Measurements from ENCODE around the gene MRPS22.
"Not testable (repeated sequence)": the region's sequence is repeated elsewhere in the genome, so short reads cannot be mapped to it uniquely, and the experiment has no call there.

Gene MRPS22

DNA sequence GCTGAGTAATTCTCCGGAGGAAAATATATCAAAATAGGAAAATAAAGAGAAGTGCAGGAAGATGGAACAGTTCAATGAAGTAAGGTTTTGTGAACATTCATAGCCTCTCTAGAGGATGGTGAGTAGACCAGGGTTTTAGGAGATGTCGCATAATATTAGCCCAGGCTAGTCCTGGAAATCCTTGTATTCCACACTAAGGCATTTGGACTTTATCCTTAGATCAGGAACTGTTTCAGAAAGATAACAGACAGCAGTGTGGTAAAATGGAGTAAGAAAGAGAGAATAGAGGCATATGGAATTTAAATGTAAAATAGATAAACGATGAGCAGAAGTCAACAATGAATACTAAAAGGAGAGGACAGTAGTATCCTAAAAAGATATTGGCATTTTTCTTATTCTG, 33.6 kb downstream of the MRPS22 start:
- H3K4me3 ChIP-seq (ENCODE audit: low read length in 2 of 2) = no peak overlapping the region
- WGBS, 2 donors (ENCODE audit: extremely low coverage in 2 of 2, insufficient read length in 2 of 2, insufficient replicate concordance in 1 of 2) = no CpG with 5 or more reads among the region's 3 CpGs

DNA sequence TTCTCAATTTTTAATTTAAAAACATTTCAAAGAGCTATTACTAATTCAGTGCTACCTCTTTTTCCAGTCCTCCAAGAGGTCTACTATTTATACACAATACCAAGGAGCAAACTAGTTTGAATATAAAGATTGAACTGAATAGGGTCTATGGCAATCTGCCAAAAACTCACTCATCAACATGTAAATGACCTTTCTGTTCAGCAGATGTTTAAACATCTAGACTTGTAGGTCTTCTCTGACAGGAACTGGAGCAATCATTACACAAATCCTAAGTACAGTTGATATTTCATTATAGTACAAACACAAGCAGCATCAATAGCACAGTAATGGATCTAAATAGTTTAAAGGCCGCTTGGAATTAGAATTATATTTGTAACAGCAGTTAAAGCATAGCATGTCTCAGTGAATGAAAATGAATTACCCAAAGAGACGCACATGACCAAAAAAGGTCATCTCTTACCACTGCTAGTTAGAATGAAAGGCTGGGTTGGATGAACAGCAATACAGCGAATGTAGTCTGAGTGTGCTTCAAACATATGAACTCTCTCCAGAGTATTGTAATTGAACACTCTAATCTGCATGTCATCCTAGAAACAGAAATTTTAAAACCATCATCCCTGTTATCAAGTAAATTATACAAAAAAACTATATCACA, 34.9 kb downstream of the MRPS22 start:
- H3K27me3 ChIP-seq (ENCODE audit: control insufficient read depth in 3 of 3, insufficient read depth in 3 of 3, low read depth in 1 of 3, low read length in 3 of 3) = no peaks in the 10 kb centered on the region
- no peak overlapping the region for H4K91ac ChIP-seq (ENCODE audit: low read depth, low read length, poor library complexity)
- no peak overlapping the region for H2BK120ac ChIP-seq (ENCODE audit: low read depth, low read length)
- WGBS, 2 donors (ENCODE audit: extremely low coverage in 2 of 2, insufficient read length in 2 of 2, insufficient replicate concordance in 1 of 2) = no CpG with 5 or more reads among the region's 3 CpGs
- H3K4ac ChIP-seq (ENCODE audit: low read length) = no peak overlapping the region
- no peak overlapping the region for H2BK15ac ChIP-seq (ENCODE audit: low read length)
- H3K23ac ChIP-seq (ENCODE audit: low read depth, low read length, poor library complexity) = no peak overlapping the region
- DNase-seq (ENCODE audit: low spot score) = no peak
- H2BK5ac ChIP-seq (ENCODE audit: low read length) = no peak overlapping the region
- no peak overlapping the region for H3K14ac ChIP-seq (ENCODE audit: low read length)
- no peaks in the 10 kb centered on the region for H3K4me1 ChIP-seq (ENCODE audit: control insufficient read depth in 2 of 2, insufficient read depth in 1 of 2, low read depth in 1 of 2, low read length in 2 of 2)
- no peaks in the 10 kb centered on the region for H3K9me3 ChIP-seq (replicated peaks in 1 of 2; ENCODE audit: control insufficient read depth in 2 of 2, insufficient read depth in 1 of 2, low read depth in 1 of 2, low read length in 2 of 2)
- H3K9ac ChIP-seq (ENCODE audit: low read depth, low read length, poor library complexity) = no peak overlapping the region
- peaks cover 12 to 98% of the 10 kb centered on the region in 2 donors for H3K36me3 ChIP-seq (replicated peaks in 1 of 2; ENCODE audit: control insufficient read depth in 2 of 2, insufficient read depth in 2 of 2, low read length in 2 of 2)
- H3K4me2 ChIP-seq (ENCODE audit: insufficient read depth, low read length, poor library complexity, severe bottlenecking) = no peak overlapping the region
- H3K27ac ChIP-seq (replicated peaks; ENCODE audit: low read length) = no peak overlapping the region
- no peak overlapping the region for H2AK5ac ChIP-seq (ENCODE audit: low read depth, low read length)
- H4K8ac ChIP-seq (ENCODE audit: low read depth, low read length) = no peak overlapping the region
- no peak overlapping the region for H2BK12ac ChIP-seq (ENCODE audit: low read length)
- H2AFZ ChIP-seq (ENCODE audit: low read length) = no peak overlapping the region
- no peaks in the 10 kb centered on the region for H3K79me1 ChIP-seq (ENCODE audit: low read depth, low read length)
- H3K18ac ChIP-seq (ENCODE audit: low read length) = no peak overlapping the region
- no peak overlapping the region for H3K4me3 ChIP-seq (ENCODE audit: low read length in 2 of 2)

More for the DNA sequence above, 33.6 kb downstream of the MRPS22 start:
- Histone ChIP-seq H2BK12ac (ENCODE audit: low read length) (no peak overlapping the region), H3K79me1 (ENCODE audit: low read depth, low read length) (no peaks in the 10 kb centered on the region), H2BK15ac (ENCODE audit: low read length) (no peak overlapping the region), H2BK120ac (ENCODE audit: low read depth, low read length) (no peak overlapping the region), H2AK5ac (ENCODE audit: low read depth, low read length) (no peak overlapping the region), H3K36me3 (replicated peaks in 1 of 2; ENCODE audit: control insufficient read depth in 2 of 2, insufficient read depth in 2 of 2, low read length in 2 of 2) (peaks cover 19 to 100% of the 10 kb centered on the region in 2 donors), H3K18ac (ENCODE audit: low read length) (no peak overlapping the region), H3K27ac (replicated peaks; ENCODE audit: low read length) (no peak overlapping the region), H3K4me2 (ENCODE audit: insufficient read depth, low read length, poor library complexity, severe bottlenecking) (no peak overlapping the region), H4K8ac (ENCODE audit: low read depth, low read length) (no peak overlapping the region), H2AFZ (ENCODE audit: low read length) (no peak overlapping the region), H3K4ac (ENCODE audit: low read length) (no peak overlapping the region), H3K9ac (ENCODE audit: low read depth, low read length, poor library complexity) (no peak overlapping the region), H3K27me3 (ENCODE audit: control insufficient read depth in 3 of 3, insufficient read depth in 3 of 3, low read depth in 1 of 3, low read length in 3 of 3) (no peaks in the 10 kb centered on the region), H3K4me1 (ENCODE audit: control insufficient read depth in 2 of 2, insufficient read depth in 1 of 2, low read depth in 1 of 2, low read length in 2 of 2) (no peaks in the 10 kb centered on the region), H2BK5ac (ENCODE audit: low read length) (no peak overlapping the region), H3K23ac (ENCODE audit: low read depth, low read length, poor library complexity) (no peak overlapping the region), H4K91ac (ENCODE audit: low read depth, low read length, poor library complexity) (no peak overlapping the region), H3K9me3 (replicated peaks in 1 of 2; ENCODE audit: control insufficient read depth in 2 of 2, insufficient read depth in 1 of 2, low read depth in 1 of 2, low read length in 2 of 2) (no peaks in the 10 kb centered on the region), H3K14ac (ENCODE audit: low read length) (no peak overlapping the region)
- DNase-seq (ENCODE audit: low spot score) = no peak

DNA sequence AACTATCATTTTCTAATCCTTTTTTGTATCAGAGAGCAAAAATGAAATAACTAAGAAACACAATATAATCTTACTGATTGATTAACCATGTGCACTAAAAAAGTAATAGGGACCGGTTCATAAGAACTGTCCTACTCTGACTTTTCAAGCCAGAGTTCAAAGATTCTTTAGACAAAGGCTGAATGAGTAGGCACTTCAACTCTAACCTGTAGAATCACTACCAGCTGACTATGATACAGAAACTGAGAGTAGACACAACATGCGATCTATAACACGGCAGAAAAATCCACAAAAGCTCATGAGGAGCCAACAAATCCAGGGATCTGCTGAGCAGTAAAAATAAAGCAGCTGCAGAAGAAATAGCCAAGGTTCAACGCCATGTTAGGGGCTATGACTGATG, 36.8 kb downstream of the MRPS22 start:
- no peak overlapping the region for H3K4ac ChIP-seq (ENCODE audit: low read length)
- no peak overlapping the region for H2AFZ ChIP-seq (ENCODE audit: low read length)
- no peak for DNase-seq (ENCODE audit: low spot score)
- no peak overlapping the region for H2AK5ac ChIP-seq (ENCODE audit: low read depth, low read length)
- H4K8ac ChIP-seq (ENCODE audit: low read depth, low read length) = no peak overlapping the region
- H3K4me2 ChIP-seq (ENCODE audit: insufficient read depth, low read length, poor library complexity, severe bottlenecking) = no peak overlapping the region
- no peak overlapping the region for H3K4me3 ChIP-seq (ENCODE audit: low read length in 2 of 2)
- H3K23ac ChIP-seq (ENCODE audit: low read depth, low read length, poor library complexity) = no peak overlapping the region
- H4K91ac ChIP-seq (ENCODE audit: low read depth, low read length, poor library complexity) = no peak overlapping the region
- no peaks in the 10 kb centered on the region for H3K27me3 ChIP-seq (ENCODE audit: control insufficient read depth in 3 of 3, insufficient read depth in 3 of 3, low read depth in 1 of 3, low read length in 3 of 3)
- peaks cover 8 to 95% of the 10 kb centered on the region in 2 donors for H3K36me3 ChIP-seq (replicated peaks in 1 of 2; ENCODE audit: control insufficient read depth in 2 of 2, insufficient read depth in 2 of 2, low read length in 2 of 2)
- H3K18ac ChIP-seq (ENCODE audit: low read length) = no peak overlapping the region
- H2BK5ac ChIP-seq (ENCODE audit: low read length) = no peak overlapping the region
- H2BK12ac ChIP-seq (ENCODE audit: low read length) = no peak overlapping the region
- H3K14ac ChIP-seq (ENCODE audit: low read length) = no peak overlapping the region
- H2BK15ac ChIP-seq (ENCODE audit: low read length) = no peak overlapping the region
- H3K9ac ChIP-seq (ENCODE audit: low read depth, low read length, poor library complexity) = no peak overlapping the region
- no peak overlapping the region for H2BK120ac ChIP-seq (ENCODE audit: low read depth, low read length)
- H3K79me1 ChIP-seq (ENCODE audit: low read depth, low read length) = no peaks in the 10 kb centered on the region
- H3K27ac ChIP-seq (replicated peaks; ENCODE audit: low read length) = no peak overlapping the region
- no CpG with 5 or more reads among the region's 4 CpGs for WGBS, 2 donors (ENCODE audit: extremely low coverage in 2 of 2, insufficient read length in 2 of 2, insufficient replicate concordance in 1 of 2)
- no peaks in the 10 kb centered on the region for H3K9me3 ChIP-seq (replicated peaks in 1 of 2; ENCODE audit: control insufficient read depth in 2 of 2, insufficient read depth in 1 of 2, low read depth in 1 of 2, low read length in 2 of 2)
- no peaks in the 10 kb centered on the region for H3K4me1 ChIP-seq (ENCODE audit: control insufficient read depth in 2 of 2, insufficient read depth in 1 of 2, low read depth in 1 of 2, low read length in 2 of 2)

DNA sequence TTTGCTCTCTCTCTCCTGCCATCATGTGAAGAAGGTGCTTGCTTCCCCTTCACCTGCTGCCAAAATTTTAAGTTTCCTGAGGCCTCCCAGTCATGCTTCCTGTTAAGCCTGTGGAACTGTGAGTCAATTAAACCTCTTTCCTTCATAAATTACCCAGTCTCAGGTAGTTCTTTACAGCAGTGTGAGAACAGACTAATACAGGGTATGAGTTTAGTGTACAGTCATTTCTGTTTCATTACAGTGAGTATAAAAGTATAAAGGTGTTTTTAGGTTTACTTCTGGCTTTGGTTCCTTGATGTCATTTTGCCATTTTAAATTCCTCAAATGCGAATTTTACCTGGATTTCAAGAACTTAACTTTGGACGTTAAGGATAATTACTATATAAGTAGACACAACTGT, 38.5 kb downstream of the MRPS22 start:
- WGBS, 2 donors (ENCODE audit: extremely low coverage in 2 of 2, insufficient read length in 2 of 2, insufficient replicate concordance in 1 of 2) = no CpG with 5 or more reads among the region's 2 CpGs
- H3K79me1 ChIP-seq (ENCODE audit: low read depth, low read length); H2BK120ac ChIP-seq (ENCODE audit: low read depth, low read length): not testable (repeated sequence)

More for the DNA sequence above, 38.5 kb downstream of the MRPS22 start:
- H2BK15ac ChIP-seq (ENCODE audit: low read length); H3K27ac ChIP-seq (replicated peaks; ENCODE audit: low read length); H3K9me3 ChIP-seq (replicated peaks in 1 of 2; ENCODE audit: control insufficient read depth in 2 of 2, insufficient read depth in 1 of 2, low read depth in 1 of 2, low read length in 2 of 2); H2AFZ ChIP-seq (ENCODE audit: low read length); H2BK12ac ChIP-seq (ENCODE audit: low read length); H3K4me1 ChIP-seq (ENCODE audit: control insufficient read depth in 2 of 2, insufficient read depth in 1 of 2, low read depth in 1 of 2, low read length in 2 of 2); H3K4me3 ChIP-seq (ENCODE audit: low read length in 2 of 2); H3K27me3 ChIP-seq (ENCODE audit: control insufficient read depth in 3 of 3, insufficient read depth in 3 of 3, low read depth in 1 of 3, low read length in 3 of 3); H3K4me2 ChIP-seq (ENCODE audit: insufficient read depth, low read length, poor library complexity, severe bottlenecking); H2BK5ac ChIP-seq (ENCODE audit: low read length); H3K4ac ChIP-seq (ENCODE audit: low read length); H3K9ac ChIP-seq (ENCODE audit: low read depth, low read length, poor library complexity); H3K14ac ChIP-seq (ENCODE audit: low read length); H3K23ac ChIP-seq (ENCODE audit: low read depth, low read length, poor library complexity); H4K91ac ChIP-seq (ENCODE audit: low read depth, low read length, poor library complexity); H4K8ac ChIP-seq (ENCODE audit: low read depth, low read length); H3K18ac ChIP-seq (ENCODE audit: low read length); DNase-seq (ENCODE audit: low spot score); H2AK5ac ChIP-seq (ENCODE audit: low read depth, low read length): not testable (repeated sequence)
- peaks cover 8 to 79% of the 10 kb centered on the region in 2 donors for H3K36me3 ChIP-seq (replicated peaks in 1 of 2; ENCODE audit: control insufficient read depth in 2 of 2, insufficient read depth in 2 of 2, low read length in 2 of 2)
